Stimulated activated CD4-positive, alpha-beta T cell treated with anti-CD3 and anti-CD28 coated beads, TNF-alpha, amount 100 ng/mL, for 4 hours (primary cell): Measurements from ENCODE around the gene AGO4.
A peak's percentile ranks its signal among the peaks of the same experiment; 100 is the strongest.
"Not testable (repeated sequence)": the region's sequence is repeated elsewhere in the genome, so short reads cannot be mapped to it uniquely, and the experiment has no call there.

Experiments used
- DNase-seq, 3 experiments: peaks; one replicate each; pipeline ENCODE4 v3.0.0-alpha.2; 2020; ENCODE audit warnings: low read depth in 3 of 3

AGO4 gene

DNA sequence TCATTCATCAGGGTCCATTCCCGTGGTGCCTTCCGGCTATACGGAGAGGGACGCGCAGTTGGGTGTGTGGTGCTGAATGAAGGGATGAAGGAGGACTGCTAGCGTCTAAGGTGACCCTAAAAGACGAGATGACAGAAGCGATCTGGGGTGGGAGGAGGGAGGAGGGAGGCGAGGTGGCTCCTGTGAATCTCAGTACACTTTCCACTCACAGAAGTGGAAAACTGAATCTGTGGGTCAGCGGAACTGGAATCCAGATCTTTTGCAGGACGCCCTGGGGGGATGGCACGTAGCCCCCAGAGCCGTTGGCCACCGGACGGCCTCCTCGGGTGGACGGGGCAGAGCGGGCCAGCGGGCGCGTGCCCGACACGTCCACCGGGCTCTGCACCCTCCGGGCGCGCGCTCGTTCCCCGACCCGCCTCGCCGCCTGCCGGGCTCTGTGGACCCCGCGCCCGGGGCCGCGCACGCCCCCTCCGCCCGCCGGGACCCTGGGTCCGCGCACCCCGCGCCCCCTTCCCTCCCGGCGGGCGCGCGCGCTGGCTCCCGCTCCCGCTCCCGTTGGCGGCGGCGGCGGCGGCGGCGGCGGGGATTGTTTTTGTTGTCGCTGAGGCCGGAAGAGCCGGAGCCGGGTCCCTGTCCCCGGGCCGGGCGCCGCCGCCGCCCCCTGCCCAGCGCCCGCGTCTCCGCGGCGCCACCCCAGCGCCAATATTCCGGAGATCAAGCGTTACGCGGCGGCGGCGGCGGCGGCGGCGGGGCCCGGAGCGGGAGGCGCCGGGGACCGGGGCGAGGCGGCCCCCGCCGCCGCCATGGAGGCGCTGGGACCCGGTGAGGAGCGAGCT lies at the start of gene AGO4:
AGO4 (plus strand) TSS at position 403 of the 836 bp plus-strand sequence; CDS start at position 804, 401 bp downstream.
- peak in 1 of 3 experiments; percentile 20 for DNase-seq

DNA sequence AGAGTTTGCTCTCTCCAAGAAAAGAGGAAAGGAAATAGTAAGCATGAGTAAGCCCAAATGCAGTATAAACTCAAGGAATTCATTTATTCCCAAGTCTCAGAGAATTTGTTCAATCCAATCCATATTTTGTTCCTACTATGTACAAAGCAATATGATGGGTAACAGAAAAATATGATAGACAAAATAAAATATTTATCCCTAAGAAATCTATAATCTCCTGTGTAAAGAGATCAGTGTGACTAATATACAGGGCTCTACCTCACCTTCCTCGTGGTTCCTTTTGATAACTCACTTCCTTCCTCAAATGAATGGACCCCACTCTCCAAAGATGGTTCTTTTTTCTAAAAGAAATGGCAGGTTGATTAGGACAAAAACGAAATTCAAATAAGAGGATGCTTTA lies 45.7 kb upstream of the AGO4 start:
- DNase-seq = no peak

DNA sequence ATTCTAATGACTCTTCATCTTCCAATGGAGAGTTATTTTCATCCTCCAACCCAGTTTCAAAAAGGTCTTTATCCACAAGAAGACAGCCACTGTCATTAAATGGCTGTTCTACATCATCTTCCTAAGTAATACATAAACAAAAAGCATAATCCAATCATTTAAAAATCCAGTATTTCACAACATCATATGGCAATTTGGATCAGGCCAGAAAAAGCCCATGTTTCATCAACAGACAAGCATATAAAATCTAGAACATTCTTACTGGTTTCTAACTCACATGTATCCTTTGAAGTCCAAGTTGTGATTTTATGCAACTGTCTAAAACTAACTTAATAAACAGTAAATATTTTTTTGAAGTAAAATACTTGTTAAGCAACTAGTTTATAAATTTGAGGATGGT lies 44.6 kb upstream of the AGO4 start:
- DNase-seq = no peak

- no peak for DNase-seq
Measured at GRCh38 chr1:35764283-35764682, 43.5 kb upstream of the AGO4 start.

DNA sequence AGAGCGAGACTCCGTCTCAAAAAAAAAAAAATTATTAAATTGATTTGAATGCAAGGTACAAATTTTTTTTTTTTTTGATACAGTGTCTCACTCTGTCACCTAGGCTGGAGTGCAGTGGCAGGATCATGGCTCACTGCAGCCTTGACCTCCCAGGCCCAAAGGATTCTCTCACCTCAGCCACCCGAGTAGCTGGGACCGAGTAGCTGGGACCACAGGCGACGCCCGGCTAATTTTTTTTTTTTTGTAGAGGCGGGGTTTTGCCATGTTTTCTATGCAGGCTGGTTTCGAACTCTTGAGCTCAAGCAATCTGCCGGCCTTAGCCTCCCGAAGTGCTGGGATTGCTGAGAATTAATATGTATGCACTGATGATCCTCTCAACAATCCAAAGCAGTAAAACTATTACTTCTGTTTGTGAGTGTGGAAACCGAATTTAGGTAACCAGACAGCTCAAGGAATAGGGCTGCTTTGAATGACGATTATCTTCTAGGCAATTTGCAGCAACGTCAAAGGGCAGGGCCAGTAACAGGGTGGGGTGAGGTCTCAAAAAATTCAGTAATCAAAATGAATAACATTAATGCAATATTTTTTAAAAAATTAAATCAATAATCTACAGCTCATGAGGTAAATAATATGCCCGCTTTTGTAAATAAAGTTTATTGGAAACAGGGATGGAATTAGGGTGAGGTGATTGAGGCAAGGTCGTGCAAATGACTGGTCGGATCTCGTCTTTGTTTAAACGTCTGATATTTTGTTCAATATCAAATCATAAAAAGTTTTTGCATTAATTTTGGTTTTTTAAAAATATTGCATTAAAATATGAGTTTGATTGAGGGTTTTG lies 39.2 kb upstream of the AGO4 start:
- no peak for DNase-seq

DNA sequence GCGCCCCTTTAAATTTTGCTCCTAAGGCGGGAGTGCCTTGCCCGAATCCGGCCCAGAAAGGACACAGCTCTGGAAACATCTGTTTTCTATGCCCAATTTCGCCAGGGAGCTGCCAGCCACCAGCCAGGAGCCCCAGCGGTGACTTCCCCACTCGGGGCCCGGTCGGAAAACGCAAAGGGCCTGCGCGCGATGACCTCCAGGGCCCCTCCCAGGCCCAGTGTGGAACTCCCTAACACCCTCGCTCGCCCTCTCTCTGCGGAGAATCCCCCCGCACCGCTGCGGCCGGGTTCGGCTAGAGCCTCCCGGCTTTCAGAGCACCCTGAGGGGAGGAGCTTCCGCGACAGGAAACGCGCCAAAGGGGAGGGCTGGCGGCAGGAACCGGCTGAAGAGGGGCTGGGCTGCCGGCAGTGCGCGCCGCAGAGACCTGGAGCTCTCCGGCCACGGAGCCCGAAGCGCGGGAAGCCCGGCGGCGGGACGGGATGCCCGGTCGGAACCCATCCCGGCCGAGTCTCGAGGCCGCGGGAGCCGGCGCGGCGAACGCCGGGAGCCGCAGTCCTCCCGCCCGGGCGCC lies 38.5 kb upstream of the AGO4 start:
- DNase-seq = peak; percentile 54 to 75 (median 63)

DNA sequence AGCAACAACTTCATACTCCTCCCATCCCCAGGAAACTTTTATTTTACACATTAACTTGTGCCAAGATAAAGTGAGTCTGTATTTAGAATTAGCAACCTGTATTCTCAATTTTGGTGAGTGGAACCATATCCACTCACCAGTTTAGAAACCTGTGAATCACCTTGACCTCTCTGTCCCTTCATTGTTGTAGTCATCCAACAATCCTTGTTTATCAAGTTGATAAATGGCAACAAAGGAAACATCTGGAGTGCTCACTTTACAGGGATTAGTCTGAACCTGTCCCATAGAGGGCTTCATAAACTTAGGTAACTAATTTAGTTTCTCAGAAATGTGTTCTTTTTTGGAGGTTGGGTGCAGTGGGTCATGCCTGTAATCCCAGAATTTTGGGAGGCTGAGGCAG lies 34.1 kb upstream of the AGO4 start:
- no peak for DNase-seq

- not testable (repeated sequence) for DNase-seq
Measured at GRCh38 chr1:35776172-35776571, 31.6 kb upstream of the AGO4 start.

- no peak for DNase-seq
Measured at GRCh38 chr1:35777109-35777508, 30.7 kb upstream of the AGO4 start.

DNA sequence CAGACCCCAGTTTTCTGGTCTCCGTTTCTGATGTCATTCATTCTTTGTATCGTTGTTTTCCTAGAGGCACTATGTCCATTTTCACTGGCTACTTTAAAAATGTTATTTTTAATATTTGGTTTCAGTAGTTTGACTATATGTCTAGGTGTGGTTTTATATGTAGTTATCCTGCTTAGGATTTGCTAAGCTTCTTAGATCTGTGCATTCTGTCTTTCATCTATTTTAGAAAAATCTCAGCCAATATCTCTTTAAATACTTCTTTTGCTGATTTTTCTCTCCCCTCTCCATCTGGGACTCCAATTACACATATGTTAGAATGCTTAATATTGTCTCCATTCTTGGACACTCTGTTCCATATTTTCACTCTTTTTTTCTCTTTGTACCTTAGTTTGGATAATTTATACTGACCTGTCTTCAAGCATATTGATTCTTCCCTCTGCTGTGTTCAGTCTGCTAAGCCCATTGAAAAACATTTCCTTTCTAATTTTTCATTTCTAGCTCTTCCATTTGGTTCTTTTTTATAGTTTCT lies 24.7 kb upstream of the AGO4 start:
- no peak for DNase-seq

DNA sequence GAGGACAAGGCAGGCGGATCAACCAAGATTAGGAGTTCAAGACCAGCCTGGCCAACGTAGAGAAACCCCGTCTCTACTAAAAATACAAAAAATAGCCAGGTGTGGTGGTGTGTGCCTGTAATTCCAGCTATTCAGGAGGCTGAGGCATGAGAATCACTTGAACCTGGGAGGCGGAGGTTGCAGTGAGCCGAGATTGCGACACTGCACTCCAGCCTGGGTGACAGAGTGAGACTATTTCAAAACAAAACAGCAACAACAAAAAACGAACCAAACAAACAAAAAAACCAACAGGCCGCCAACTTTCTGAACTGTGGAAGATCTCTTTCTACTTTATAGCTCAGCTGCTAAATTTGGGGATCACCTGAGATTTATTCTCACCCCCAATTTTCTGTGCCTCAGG lies 23.5 kb upstream of the AGO4 start:
- DNase-seq = not testable (repeated sequence)

DNA sequence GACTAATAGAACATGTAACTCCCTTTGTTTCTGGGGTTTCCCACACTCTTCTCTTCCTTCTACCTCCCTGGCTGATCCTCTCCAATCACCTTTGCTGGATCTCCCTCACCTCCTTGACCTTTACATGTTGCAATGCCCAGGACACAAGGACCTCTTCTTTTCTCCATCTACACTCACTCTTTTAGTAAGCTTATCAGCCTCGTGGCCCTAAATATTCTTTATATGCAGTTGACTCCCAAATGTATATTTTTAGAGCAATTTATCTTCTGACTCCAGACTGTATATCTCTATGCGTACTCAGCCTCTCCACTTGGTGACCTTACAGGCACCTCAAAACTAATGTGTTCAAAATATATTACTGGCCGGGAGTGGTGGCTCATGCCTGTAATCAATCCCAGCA lies 19.7 kb upstream of the AGO4 start:
- DNase-seq = no peak

DNA sequence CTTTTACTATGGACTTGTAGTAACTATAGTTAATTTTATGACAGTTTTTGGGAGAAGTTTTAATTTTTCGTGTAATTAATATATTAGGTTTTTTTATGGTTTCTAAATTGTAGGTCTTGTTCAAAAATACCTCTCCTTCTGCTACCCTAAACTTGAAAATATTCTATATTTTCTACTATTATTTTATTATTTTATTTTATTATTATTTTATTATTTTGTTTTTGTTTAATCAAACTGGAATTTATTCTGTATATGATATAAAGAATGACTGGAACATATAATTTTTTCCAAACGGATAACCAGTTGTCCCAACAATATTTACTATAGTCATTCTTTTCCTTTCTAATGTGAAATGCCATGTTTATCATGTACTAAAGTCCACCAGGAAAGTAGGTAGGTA lies 17.1 kb upstream of the AGO4 start:
- DNase-seq = no peak

DNA sequence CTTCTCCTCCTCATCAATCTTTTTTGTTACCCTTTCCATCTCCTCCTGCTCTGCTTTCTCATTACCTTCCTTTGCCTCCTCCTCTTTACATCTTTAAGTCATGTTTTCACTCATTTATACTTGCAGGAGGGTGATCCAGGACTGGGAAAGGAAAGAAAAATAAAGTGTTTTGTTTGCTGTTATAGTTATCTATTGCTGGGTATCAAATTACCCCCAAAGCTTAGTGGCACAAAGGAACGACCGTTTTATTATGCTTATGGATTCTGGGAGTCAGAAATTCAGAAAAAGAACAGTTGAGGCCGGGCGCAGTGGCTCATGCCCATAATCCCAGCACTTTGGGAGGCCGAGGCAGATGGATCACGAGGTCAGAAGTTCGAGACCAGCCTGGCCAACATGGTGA lies 12.5 kb upstream of the AGO4 start:
- no peak for DNase-seq

DNA sequence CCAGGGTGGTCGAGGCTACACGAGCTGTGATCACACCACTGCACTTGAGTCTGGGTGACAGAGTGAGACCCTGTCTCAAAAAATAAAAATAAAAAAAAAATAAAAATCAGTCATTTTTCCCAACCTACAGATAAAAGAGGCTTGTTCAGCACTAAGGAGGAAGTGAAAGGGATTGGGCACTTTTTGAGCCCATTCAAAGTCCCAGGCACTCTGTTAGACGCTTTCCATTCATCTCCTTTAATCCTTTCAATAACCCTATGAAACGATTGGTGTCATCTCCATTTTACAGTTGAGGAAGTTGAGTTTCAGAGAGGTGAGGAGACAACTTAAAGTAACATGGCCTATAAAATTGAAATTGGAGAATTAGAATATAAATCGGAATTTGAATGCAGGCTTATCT lies 10.4 kb upstream of the AGO4 start:
- no peak for DNase-seq

- DNase-seq = not testable (repeated sequence)
Measured at GRCh38 chr1:35798019-35798418, 9.8 kb upstream of the AGO4 start.

DNA sequence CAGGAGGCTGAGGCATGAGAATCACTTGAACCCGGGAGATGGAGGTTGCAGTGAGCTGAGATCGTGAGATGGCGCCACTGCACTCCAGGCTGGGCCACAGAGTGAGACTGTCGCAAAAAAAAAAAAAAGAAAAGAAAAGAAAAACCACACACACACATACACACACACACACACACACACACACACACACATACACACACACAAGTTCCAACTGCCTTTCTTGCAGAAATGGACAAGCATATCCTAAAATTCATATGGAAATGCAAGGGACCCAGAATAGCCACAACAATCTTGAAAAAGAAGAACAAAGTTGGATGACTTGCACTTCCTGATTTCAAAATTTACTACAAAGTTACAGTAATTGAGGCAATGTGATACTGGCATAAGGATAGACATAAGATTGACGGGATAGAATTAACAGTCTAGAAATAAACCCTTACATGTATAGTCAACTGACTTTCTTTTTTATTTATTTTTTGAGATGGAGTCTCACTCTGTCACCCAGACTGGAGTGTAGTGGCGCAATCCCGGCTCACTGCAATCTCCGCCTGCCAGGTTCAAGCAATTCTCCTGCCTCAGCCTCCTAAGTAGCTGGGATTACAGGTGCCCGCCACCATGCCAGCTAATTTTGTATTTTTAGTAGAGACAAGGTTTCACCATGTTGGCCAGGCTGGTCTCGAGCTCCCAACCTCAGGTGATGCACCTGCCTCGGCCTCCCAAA lies 7.5 kb upstream of the AGO4 start:
- not testable (repeated sequence) for DNase-seq

DNA sequence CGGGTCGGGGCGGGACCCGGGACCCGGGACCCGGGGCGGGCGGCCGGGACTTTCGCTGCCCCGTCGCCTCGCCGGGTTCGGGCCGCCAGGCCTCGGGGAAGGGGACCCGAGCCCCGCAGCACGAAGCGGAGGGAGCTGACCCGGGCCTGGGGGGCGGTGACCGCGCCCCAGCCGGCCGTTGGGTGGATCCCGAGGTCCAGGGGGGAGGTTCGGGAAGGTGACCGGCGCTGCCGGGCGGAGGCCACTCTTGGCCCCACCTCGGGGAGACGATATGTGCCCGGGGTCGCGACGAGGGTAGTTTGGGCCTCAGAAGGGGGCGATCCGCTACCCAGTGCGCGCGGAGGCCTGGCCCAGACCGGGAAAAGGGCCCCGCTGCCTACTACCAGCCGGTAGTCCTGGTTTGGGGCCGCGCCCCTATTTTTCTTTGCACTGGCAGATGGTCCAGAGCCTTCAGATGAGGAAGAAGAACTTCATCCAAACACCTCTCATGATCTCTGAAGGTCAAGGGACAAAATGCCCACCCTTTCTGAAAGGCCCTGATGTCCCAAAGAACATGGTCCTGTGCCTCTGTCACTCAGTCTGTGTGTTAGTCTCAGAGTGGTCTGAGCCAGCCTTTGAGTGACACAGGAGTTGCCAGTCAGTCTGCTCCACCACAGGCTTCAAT lies 766 bp downstream of the AGO4 start:
- no peak for DNase-seq

DNA sequence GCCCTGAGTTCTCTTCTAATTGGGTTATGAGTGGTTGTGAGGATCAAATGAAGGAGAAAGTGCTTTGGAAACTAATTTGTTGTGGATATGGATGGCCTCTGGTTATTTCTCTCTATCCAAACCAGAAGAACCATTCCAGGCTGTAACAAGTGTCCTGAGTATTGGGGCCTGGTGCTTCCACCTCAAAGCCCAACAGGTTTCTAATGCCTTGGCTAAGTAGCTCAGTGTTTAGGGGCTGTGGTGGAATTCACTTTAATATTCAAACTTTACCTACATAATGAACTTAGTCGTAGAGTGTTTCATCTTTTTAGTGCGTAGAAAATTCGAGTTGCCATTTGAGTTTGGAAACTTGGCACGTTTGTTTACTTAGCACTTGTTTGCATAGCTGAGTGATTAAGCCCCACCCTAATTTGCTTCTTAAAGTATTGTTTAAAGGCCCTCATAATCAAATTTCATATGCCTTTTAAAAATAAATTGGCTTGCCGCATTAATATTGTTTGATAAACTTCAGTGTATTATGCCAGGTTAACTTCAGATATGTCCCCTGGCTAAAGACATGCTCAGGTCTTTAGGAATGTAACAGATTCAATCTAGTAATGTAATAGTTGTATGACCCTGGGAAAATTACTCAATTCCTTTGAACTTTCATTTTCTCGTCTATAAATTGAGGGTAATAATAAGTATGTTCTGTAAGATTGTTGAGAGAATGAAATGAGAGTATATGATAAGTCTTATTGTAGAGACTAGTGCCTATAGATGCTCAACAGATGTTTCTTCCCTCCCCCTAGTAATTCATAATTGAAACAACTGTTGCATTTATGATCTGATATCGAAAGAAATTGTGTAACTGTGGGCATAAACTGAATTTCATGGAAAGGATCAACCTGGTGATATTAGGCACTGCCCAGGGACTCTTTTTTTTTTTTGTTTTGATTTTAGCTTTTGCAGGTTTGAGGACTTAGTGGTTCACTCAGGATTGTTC lies 1.6 kb downstream of the AGO4 start:
- DNase-seq = no peak
